ENCODE results near the gene TSPOAP1. TPM values are rescaled to one million over a fixed set of nuclear protein-coding genes. Genes with fewer than 3 reads are reported as not detected.

Gene TSPOAP1
- total and polyA plus RNA-seq, 2 experiments from 2014 or later, result 15.4 to 19.0 TPM

DNA sequence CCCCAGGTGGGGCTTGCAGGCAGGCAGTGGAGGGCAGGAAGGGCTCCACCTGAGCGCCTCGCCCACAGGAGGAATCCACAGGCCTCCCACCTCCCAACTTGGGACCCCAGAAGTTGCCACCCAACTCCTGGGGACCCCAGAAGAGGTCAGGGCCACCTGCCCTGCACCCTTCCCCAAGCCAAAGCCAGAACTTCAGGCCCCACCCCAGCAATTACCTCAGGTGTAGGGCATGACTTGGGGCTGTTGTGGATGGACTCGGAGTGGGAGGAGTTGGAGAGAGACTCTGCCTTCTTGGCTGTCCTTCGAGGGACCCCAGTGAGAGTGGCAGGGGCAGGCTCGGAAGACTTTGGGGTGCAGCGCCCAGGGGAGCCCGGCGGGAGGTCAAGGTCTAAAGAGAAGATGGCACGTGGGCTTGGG lies 10.5 kb downstream of the TSPOAP1 start:
- Histone ChIP-seq H3K4me1 (ENCODE audit: insufficient read depth) (no peaks in the 10 kb centered on the region), H3K27ac (no peak overlapping the region), H3K9me2 (replicated peaks; ENCODE audit: insufficient read depth) (no peaks in the 10 kb centered on the region), H3K27me3 (no peaks in the 10 kb centered on the region), H3K4me3 (no peak overlapping the region), H4K20me1 (ENCODE audit: insufficient read depth, poor library complexity, severe bottlenecking) (no peaks in the 10 kb centered on the region), H3K36me3 (replicated peaks; ENCODE audit: insufficient read depth, low read depth) (no peaks in the 10 kb centered on the region), H3K4me2 (no peak overlapping the region), H3K79me2 (no peaks in the 10 kb centered on the region), H3K9me3 (ENCODE audit: low read depth) (no peaks in the 10 kb centered on the region), H2AFZ (no peak overlapping the region)
- TF ChIP-seq CTCF (IDR thresholded peaks at IDR 0.05; ENCODE audit: poor library complexity) (no peak), EZH2phosphoT487 (IDR thresholded peaks at IDR 0.05; ENCODE audit: low read depth, severe bottlenecking, unreplicated experiment) (no peak), EZH2 (IDR thresholded peaks at IDR 0.05; ENCODE audit: borderline replicate concordance) (no peak)
- WGBS (ENCODE audit: low lambda C conversion rate, missing lambda C conversion rate), result 91% methylated on average over 7 of the region's 9 CpGs
- no peak for DNase-seq (ENCODE audit: low spot score)

GRCh38 chr17:58317421-58318064 lies 11.1 kb downstream of the TSPOAP1 start:
- Histone ChIP-seq H4K20me1 (ENCODE audit: insufficient read depth, poor library complexity, severe bottlenecking) (no peaks in the 10 kb centered on the region), H3K4me3 (no peak overlapping the region), H3K9me3 (ENCODE audit: low read depth) (no peaks in the 10 kb centered on the region), H3K79me2 (no peaks in the 10 kb centered on the region), H3K27me3 (no peaks in the 10 kb centered on the region), H3K9me2 (replicated peaks; ENCODE audit: insufficient read depth) (no peaks in the 10 kb centered on the region), H3K27ac (no peak overlapping the region), H3K4me1 (ENCODE audit: insufficient read depth) (no peaks in the 10 kb centered on the region), H3K4me2 (no peak overlapping the region), H3K36me3 (replicated peaks; ENCODE audit: insufficient read depth, low read depth) (no peaks in the 10 kb centered on the region), H2AFZ (no peak overlapping the region)
- 22% methylated on average over 5 of the region's 5 CpGs for WGBS (ENCODE audit: low lambda C conversion rate, missing lambda C conversion rate)
- peak; percentile 65 for DNase-seq (ENCODE audit: low spot score)
- TF ChIP-seq EZH2phosphoT487 (IDR thresholded peaks at IDR 0.05; ENCODE audit: low read depth, severe bottlenecking, unreplicated experiment) (no peak), CTCF (IDR thresholded peaks at IDR 0.05; ENCODE audit: poor library complexity) (peak; percentile 61)

GRCh38 chr17:58316260-58316960 lies 12.2 kb downstream of the TSPOAP1 start:
- no peak overlapping the region for H2AFZ ChIP-seq

More at GRCh38 chr17:58316260-58316960, 12.2 kb downstream of the TSPOAP1 start:
- DNase-seq (ENCODE audit: low spot score), result no peak
- no peaks in the 10 kb centered on the region for H3K36me3 ChIP-seq (replicated peaks; ENCODE audit: insufficient read depth, low read depth)
- no peaks in the 10 kb centered on the region for H3K79me2 ChIP-seq
- H3K27ac ChIP-seq, result no peak overlapping the region
- H3K9me2 ChIP-seq (replicated peaks; ENCODE audit: insufficient read depth), result no peaks in the 10 kb centered on the region
- no peak overlapping the region for H3K4me2 ChIP-seq
- 96% methylated on average over 8 of the region's 8 CpGs for WGBS (ENCODE audit: low lambda C conversion rate, missing lambda C conversion rate)
- no peaks in the 10 kb centered on the region for H3K4me1 ChIP-seq (ENCODE audit: insufficient read depth)
- H3K9me3 ChIP-seq (ENCODE audit: low read depth), result no peaks in the 10 kb centered on the region
- H4K20me1 ChIP-seq (ENCODE audit: insufficient read depth, poor library complexity, severe bottlenecking), result no peaks in the 10 kb centered on the region
- no peak overlapping the region for H3K4me3 ChIP-seq
- TF ChIP-seq EZH2phosphoT487 (IDR thresholded peaks at IDR 0.05; ENCODE audit: low read depth, severe bottlenecking, unreplicated experiment), result no peak
- TF ChIP-seq CTCF (IDR thresholded peaks at IDR 0.05; ENCODE audit: poor library complexity), result no peak
- no peak for TF ChIP-seq EZH2 (IDR thresholded peaks at IDR 0.05; ENCODE audit: borderline replicate concordance)
- H3K27me3 ChIP-seq, result no peaks in the 10 kb centered on the region

All from hepatocyte (in vitro differentiated cells).